IMR-90 (cell line): ENCODE measurements around the gene ZNF221. TPM values are rescaled to one million over a fixed set of nuclear protein-coding genes. Genes with fewer than 3 reads are reported as not detected.
A peak's percentile ranks its signal among the peaks of the same experiment; 100 is the strongest.
"Not testable (repeated sequence)": the region's sequence is repeated elsewhere in the genome, so short reads cannot be mapped to it uniquely, and the experiment has no call there.

Experiments used
- ATAC-seq: fragments of 200-7000 bp; cut with Tn5 transposase; 2 replicates; pipeline ENCODE4 v1.9.1; 2020; ENCODE audit warnings: low read depth, mild to moderate bottlenecking, moderate library complexity
- BruUV-seq: library from RNA; stranded (reverse); fragments of 400-500 nt; replicated peaks from 2 replicates; lab custom pipeline; 2021; lab: Mats Ljungman, UMichigan
- CTCF ChIA-PET: fragments of 300-600 bp; formaldehyde crosslinking; extraction: SDS; loops from one replicate; lab custom pipeline; 2021; ENCODE audit warnings: antibody characterized with exemption; lab: Yijun Ruan, JAX
- POLR2A ChIA-PET: fragments of 300-600 bp; sonication (Branson Sonifier 250); formaldehyde crosslinking; loops from one replicate; lab custom pipeline; 2022; ENCODE audit warnings: antibody characterized with exemption; ENCODE audit not compliant: unreplicated experiment; lab: Charles Lee
- DNase-seq: peaks from one replicate; pipeline ENCODE4 v3.0.0; 2013
- H2AFZ ChIP-seq: replicated peaks from 2 replicates; pipeline ENCODE3; 2013; ENCODE audit warnings: low read length, mild to moderate bottlenecking; ENCODE audit not compliant: poor library complexity
- H2AK5ac ChIP-seq: 2 replicates; pipeline ENCODE4 v1.6.1; 2013; ENCODE audit warnings: low read depth, low read length, inconsistent platforms
- H2AK9ac ChIP-seq: replicated peaks from 2 replicates; pipeline ENCODE3; 2013; ENCODE audit warnings: mild to moderate bottlenecking, low read depth, low read length, moderate library complexity; ENCODE audit not compliant: poor library complexity
- H2BK120ac ChIP-seq: 2 replicates; pipeline ENCODE4 v1.6.1; 2013; ENCODE audit warnings: low read depth, low read length, inconsistent platforms
- H2BK15ac ChIP-seq: 3 replicates; pipeline ENCODE4 v1.6.1; 2013; ENCODE audit warnings: low read depth, low read length, inconsistent platforms
- H2BK20ac ChIP-seq: 2 replicates; pipeline ENCODE4 v1.6.1; 2013; ENCODE audit warnings: low read depth, mild to moderate bottlenecking, inconsistent platforms, low read length, moderate library complexity
- H2BK5ac ChIP-seq: 2 replicates; pipeline ENCODE4 v1.6.1; 2013; ENCODE audit warnings: mild to moderate bottlenecking, low read depth, low read length, inconsistent platforms; ENCODE audit not compliant: poor library complexity, severe bottlenecking
- H3K14ac ChIP-seq: replicated peaks from 2 replicates; pipeline ENCODE4 v1.6.1; 2013; ENCODE audit warnings: low read depth, low read length, inconsistent platforms
- H3K18ac ChIP-seq: 2 replicates; pipeline ENCODE4 v1.6.1; 2013; ENCODE audit warnings: low read depth, low read length, control low read depth
- H3K23ac ChIP-seq: 2 replicates; pipeline ENCODE4 v1.6.1; 2013; ENCODE audit warnings: low read depth, low read length, inconsistent platforms
- H3K27ac ChIP-seq: 2 replicates; pipeline ENCODE4 v1.5.1; 2013; ENCODE audit warnings: mild to moderate bottlenecking, control low read depth, low read length; ENCODE audit not compliant: insufficient read depth
- H3K27me3 ChIP-seq: 2 replicates; pipeline ENCODE4 v1.6.1; 2013; ENCODE audit warnings: low read length; ENCODE audit not compliant: control insufficient read depth, insufficient read depth
- H3K36me3 ChIP-seq: 2 replicates; pipeline ENCODE4 v1.6.1; 2013; ENCODE audit warnings: low read length, mixed read lengths; ENCODE audit not compliant: control insufficient read depth, insufficient read depth
- H3K4ac ChIP-seq: 2 replicates; pipeline ENCODE4 v1.6.1; 2013; ENCODE audit warnings: low read depth, low read length, inconsistent platforms
- H3K4me1 ChIP-seq: 2 replicates; pipeline ENCODE4 v1.6.1; 2013; ENCODE audit warnings: low read length, mixed read lengths; ENCODE audit not compliant: control insufficient read depth, insufficient read depth
- H3K4me2 ChIP-seq: 2 replicates; pipeline ENCODE4 v1.6.1; 2013; ENCODE audit warnings: low read depth, mild to moderate bottlenecking, control low read depth, low read length, moderate library complexity
- H3K4me3 ChIP-seq: 2 replicates; pipeline ENCODE4 v1.5.1; 2013; ENCODE audit warnings: low read depth, mild to moderate bottlenecking, control low read depth, low read length, moderate library complexity; ENCODE audit not compliant: insufficient read depth
- H3K56ac ChIP-seq: 2 replicates; pipeline ENCODE4 v1.6.1; 2013; ENCODE audit warnings: low read length, inconsistent platforms; ENCODE audit not compliant: insufficient read depth; ENCODE audit errors: extremely low read depth
- H3K79me1 ChIP-seq, 2 experiments: 2 replicates each; pipeline ENCODE4 v1.6.1; 2013; ENCODE audit warnings: low read length in 2 of 2, inconsistent platforms in 1 of 2, low read depth in 1 of 2
- H3K9ac ChIP-seq: 2 replicates; pipeline ENCODE4 v1.6.1; 2013; ENCODE audit warnings: low read depth, low read length, control low read depth
- H3K9me1 ChIP-seq: 2 replicates; pipeline ENCODE4 v1.6.1; 2013; ENCODE audit warnings: low read length, inconsistent platforms; ENCODE audit not compliant: insufficient read depth
- H3K9me3 ChIP-seq: 2 replicates; pipeline ENCODE4 v1.6.1; 2013; ENCODE audit warnings: low read length; ENCODE audit not compliant: control insufficient read depth, insufficient read depth
- H4K20me1 ChIP-seq: 2 replicates; pipeline ENCODE4 v1.6.1; 2013; ENCODE audit warnings: low read length, inconsistent platforms; ENCODE audit not compliant: insufficient read depth
- H4K5ac ChIP-seq: 2 replicates; pipeline ENCODE4 v1.6.1; 2013; ENCODE audit warnings: mild to moderate bottlenecking, low read depth, low read length, control low read depth
- H4K8ac ChIP-seq, 2 experiments: 2 replicates each; pipeline ENCODE4 v1.6.1; 2013; ENCODE audit warnings: low read depth in 2 of 2, low read length in 2 of 2, control low read depth in 1 of 2, inconsistent platforms in 1 of 2
- H4K91ac ChIP-seq: 2 replicates; pipeline ENCODE4 v1.6.1; 2013; ENCODE audit warnings: low read depth, low read length, inconsistent platforms; ENCODE audit not compliant: insufficient read depth
- MAFK ChIP-seq: IDR thresholded peaks from 2 replicates; pipeline ENCODE4 v1.6.1; 2012; ENCODE audit warnings: low read depth, low read length, improper control_type of control experiment
- RFX5 ChIP-seq: IDR thresholded peaks from 2 replicates; pipeline ENCODE4 v1.8.0; 2012; ENCODE audit warnings: low read depth, mild to moderate bottlenecking, low read length, moderate library complexity
- WGBS, 2 experiments: methylation state at CpG; one replicate each; pipeline versions ENCODE4 v1.1.5 to v1.1.7; 2013; ENCODE audit warnings: missing lambda C conversion rate in 2 of 2; ENCODE audit not compliant: insufficient read length in 1 of 2; ENCODE audit errors: extremely low coverage in 2 of 2; 5-methylcytosine and 5-hydroxymethylcytosine counted together
- dilution Hi-C: fragments of 300-500 bp; cut with HindIII; formaldehyde crosslinking; loops from one replicate; pipeline ENCODE4 v1.14.3; 2018; ENCODE audit warnings: low sequenced_read_pairs; ENCODE audit not compliant: unreplicated experiment
- in situ Hi-C: fragments of 300-500 bp; cut with MboI; formaldehyde crosslinking; loops from 3 replicates; pipeline ENCODE4 v1.14.3; 2019; ENCODE audit warnings: low sequenced_read_pairs, inconsistent platforms, mixed read lengths
- intact Hi-C: fragments of 100-400 bp; cut with micrococcal nuclease; formaldehyde crosslinking; loops from 2 replicates; pipeline ENCODE4 v1.10.0; 2022
- polyA plus RNA-seq, 3 experiments: library from polyadenylated mRNA; depleted of rRNA; stranded (reverse); fragments of >200 nt; gene quantifications; 2 replicates each; pipeline ENCODE4 v1.2.3, GENCODE V29; 2012; ENCODE audit warnings: low replicate concordance in 1 of 3
- total RNA-seq: library from RNA; depleted of rRNA; stranded (reverse); fragments of >200 nt; gene quantifications from 2 replicates; pipeline ENCODE4 v1.2.3, GENCODE V29; 2012

Gene ZNF221
- total and polyA plus RNA-seq, 2 of the 4 experiments (the other 2 are of a cell fraction) = 1.0 to 10.6 TPM

- Histone ChIP-seq H4K91ac (no peak overlapping the region), H2BK15ac (no peak overlapping the region), H4K20me1 (no peaks in the 10 kb centered on the region), H3K9me3 (no peaks in the 10 kb centered on the region), H2AK9ac (no peak overlapping the region), H3K23ac (no peak overlapping the region), H3K18ac (no peak overlapping the region), H3K4me3 (no peak overlapping the region), H2AK5ac (no peak overlapping the region), H3K9me1 (no peaks in the 10 kb centered on the region), H4K5ac (no peak overlapping the region), H3K27me3 (no peaks in the 10 kb centered on the region), H3K4me2 (no peak overlapping the region), H3K4me1 (no peaks in the 10 kb centered on the region), H3K14ac (no peak overlapping the region), H2BK20ac (no peak overlapping the region), H4K8ac (no peak overlapping the region), H2AFZ (no peak overlapping the region), H3K56ac (no peak overlapping the region), H2BK5ac (no peak overlapping the region), H3K36me3 (no peaks in the 10 kb centered on the region), H3K27ac (no peak overlapping the region), H3K9ac (no peak overlapping the region), H3K79me1 (no peaks in the 10 kb centered on the region), H2BK120ac (no peak overlapping the region), H3K4ac (no peak overlapping the region)
- CTCF ChIA-PET = interaction anchor here (0.6 kb wide), 1 partner anchor 16 kb away, joined by 3 read pairs; no protein-coding TSS in a partner anchor
- ATAC-seq (no peak), DNase-seq (no peak)
- POLR2A ChIA-PET = no interaction called here
- BruUV-seq = no TSS peak
- no CpG with 5 or more reads among the region's 5 CpGs for WGBS, 2 experiments
- in situ Hi-C loops (no loop called here), dilution Hi-C loops (no loop called here), intact Hi-C loops (no loop called here)
- TF ChIP-seq MAFK = peak; percentile 70
- no peak for TF ChIP-seq RFX5
These were observed 9.8 kb upstream of the ZNF221 start for GRCh38 chr19:43941209-43941608.

GRCh38 chr19:43947412-43947811 lies 3.6 kb upstream of the ZNF221 start:
- H3K18ac ChIP-seq, H2BK15ac ChIP-seq, H2AK5ac ChIP-seq, H2BK120ac ChIP-seq, BruUV-seq, H2BK5ac ChIP-seq, H3K9me1 ChIP-seq, dilution Hi-C loops, H3K9ac ChIP-seq, POLR2A ChIA-PET, H2BK20ac ChIP-seq, H3K14ac ChIP-seq, in situ Hi-C loops, H3K56ac ChIP-seq, H2AK9ac ChIP-seq, H4K20me1 ChIP-seq, H3K4ac ChIP-seq, ATAC-seq, H3K4me3 ChIP-seq, H4K91ac ChIP-seq, H3K9me3 ChIP-seq, DNase-seq, CTCF ChIA-PET, H3K4me2 ChIP-seq, H3K23ac ChIP-seq, H3K36me3 ChIP-seq, H4K5ac ChIP-seq, H3K27ac ChIP-seq, intact Hi-C loops, H4K8ac ChIP-seq, H3K4me1 ChIP-seq, H2AFZ ChIP-seq, H3K27me3 ChIP-seq: not testable (repeated sequence)
- peaks cover 4 to 11% of the 10 kb centered on the region in 2 experiments; a peak in 3 of 4 replicates for H3K79me1 ChIP-seq
- WGBS, 2 experiments = no CpG with 5 or more reads among the region's 1 CpG
